DND-41 (cell line): ENCODE data around the gene PSME3IP1.
"Not testable (repeated sequence)": the region's sequence is repeated elsewhere in the genome, so short reads cannot be mapped to it uniquely, and the experiment has no call there.

ENCODE experiments used
- EZH2 ChIP-seq: IDR thresholded peaks from 3 replicates; pipeline ENCODE4 v1.6.1; 2012; ENCODE audit warnings: borderline replicate concordance, low read depth, mild to moderate bottlenecking, moderate library complexity, low read length, inconsistent platforms; ENCODE audit not compliant: severe bottlenecking
- TF ChIP-seq, protein P1 (sequence below): IDR thresholded peaks from 2 replicates; pipeline ENCODE4 v1.5.1; 2012; ENCODE audit warnings: borderline replicate concordance, low read length, moderate library complexity, mild to moderate bottlenecking; ENCODE audit not compliant: poor library complexity, severe bottlenecking; ENCODE audit errors: extremely low read depth

DNA sequence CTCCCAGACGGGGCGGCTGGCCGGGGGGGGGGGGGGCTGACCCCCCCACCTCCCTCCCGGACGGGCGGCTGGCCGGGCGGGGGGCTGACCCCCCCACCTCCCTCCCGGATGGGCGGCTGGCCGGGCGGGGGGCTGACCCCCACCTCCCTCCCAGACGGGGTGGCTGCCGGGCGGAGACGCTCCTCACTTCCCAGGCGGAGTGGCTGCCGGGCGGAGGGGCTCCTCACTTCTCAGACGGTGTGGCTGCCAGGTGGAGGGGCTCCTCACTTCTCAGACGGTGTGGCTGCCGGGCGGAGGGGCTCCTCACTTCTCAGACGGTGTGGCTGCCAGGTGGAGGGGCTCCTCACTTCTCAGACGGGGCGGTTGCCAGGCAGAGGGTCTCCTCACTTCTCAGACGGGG, 15.1 kb upstream of the PSME3IP1 start:
- TF ChIP-seq, protein P1, sequence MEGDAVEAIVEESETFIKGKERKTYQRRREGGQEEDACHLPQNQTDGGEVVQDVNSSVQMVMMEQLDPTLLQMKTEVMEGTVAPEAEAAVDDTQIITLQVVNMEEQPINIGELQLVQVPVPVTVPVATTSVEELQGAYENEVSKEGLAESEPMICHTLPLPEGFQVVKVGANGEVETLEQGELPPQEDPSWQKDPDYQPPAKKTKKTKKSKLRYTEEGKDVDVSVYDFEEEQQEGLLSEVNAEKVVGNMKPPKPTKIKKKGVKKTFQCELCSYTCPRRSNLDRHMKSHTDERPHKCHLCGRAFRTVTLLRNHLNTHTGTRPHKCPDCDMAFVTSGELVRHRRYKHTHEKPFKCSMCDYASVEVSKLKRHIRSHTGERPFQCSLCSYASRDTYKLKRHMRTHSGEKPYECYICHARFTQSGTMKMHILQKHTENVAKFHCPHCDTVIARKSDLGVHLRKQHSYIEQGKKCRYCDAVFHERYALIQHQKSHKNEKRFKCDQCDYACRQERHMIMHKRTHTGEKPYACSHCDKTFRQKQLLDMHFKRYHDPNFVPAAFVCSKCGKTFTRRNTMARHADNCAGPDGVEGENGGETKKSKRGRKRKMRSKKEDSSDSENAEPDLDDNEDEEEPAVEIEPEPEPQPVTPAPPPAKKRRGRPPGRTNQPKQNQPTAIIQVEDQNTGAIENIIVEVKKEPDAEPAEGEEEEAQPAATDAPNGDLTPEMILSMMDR: not testable (repeated sequence)
- not testable (repeated sequence) for TF ChIP-seq EZH2
